ENCODE data around the gene TRPT1. TPM values are rescaled to one million over a fixed set of nuclear protein-coding genes. Genes with fewer than 3 reads are reported as not detected.
A peak's percentile ranks its signal among the peaks of the same experiment; 100 is the strongest.

TRPT1 gene
- total and polyA plus RNA-seq, 9 of the 15 experiments (the other 6 are each of a cell fraction or from before 2014, with no cell fraction given), result 4.6 to 41.7 (median 23.1) TPM

GRCh38 chr11:64207256-64208085 is 18.5 kb downstream of the TRPT1 start (continued):
- 0 out of 2 replicates have a peak, but pooled peaks have one; percentile 42 for TF ChIP-seq CREB5 (CRISPR knock-in tag; IDR thresholded peaks at IDR 0.05)
- peak; percentile 80 for TF ChIP-seq ATF3 (IDR thresholded peaks at IDR 0.05)
- no peak for TF ChIP-seq ATF3 (CRISPR knock-in tag; conservative IDR thresholded peaks at IDR 0.05)
- TF ChIP-seq SMARCC2 (IDR thresholded peaks at IDR 0.05; ENCODE audit: low read depth), result 0 out of 2 replicates have a peak, but pooled peaks have one; percentile 37
- TF ChIP-seq HCFC1 (IDR thresholded peaks at IDR 0.05; ENCODE audit: low read depth, low read length), result peak; percentile 10; the same call in 1 of the 2 replicates
- TF ChIP-seq HMGXB4 (CRISPR knock-in tag; IDR thresholded peaks at IDR 0.05), result no peak
- no peak for TF ChIP-seq POU5F1 (IDR thresholded peaks at IDR 0.05; ENCODE audit: borderline replicate concordance, low read depth, low read length, partially characterized antibody)
- TF ChIP-seq ZNF507 (tag; conservative IDR thresholded peaks at IDR 0.05), result no peak
- no peak for TF ChIP-seq SETDB1 (IDR thresholded peaks at IDR 0.05; ENCODE audit: low read length)
- TF ChIP-seq FIP1L1 (IDR thresholded peaks at IDR 0.05; ENCODE audit: low read depth, low read length, poor library complexity, severe bottlenecking), result no peak
- peak in 1 of 2 experiments; percentile 56 for TF ChIP-seq TBL1XR1 (IDR thresholded peaks at IDR 0.05; ENCODE audit: low read length in 2 of 2)
- peak; percentile 62 for TF ChIP-seq CBFA2T2 (conservative IDR thresholded peaks at IDR 0.05)
- TF ChIP-seq NKRF (IDR thresholded peaks at IDR 0.05; ENCODE audit: borderline replicate concordance), result peak; percentile 81
- TF ChIP-seq SAP30 (IDR thresholded peaks at IDR 0.05; ENCODE audit: borderline replicate concordance, insufficient read depth, low read depth, low read length, poor library complexity, severe bottlenecking), result no peak
- TF ChIP-seq HDAC2 (IDR thresholded peaks at IDR 0.05), result peak; percentile 82; the same call in 1 of the 2 replicates
- no peak for TF ChIP-seq RBM15 (IDR thresholded peaks at IDR 0.05; ENCODE audit: insufficient read depth, low read length)
- no peak for TF ChIP-seq MCM7 (IDR thresholded peaks at IDR 0.05)
- TF ChIP-seq SRSF9 (IDR thresholded peaks at IDR 0.05; ENCODE audit: borderline replicate concordance, low read depth, low read length), result no peak
- peak; percentile 29 to 46; a peak in 3 of 4 replicates for TF ChIP-seq NRF1 (conservative IDR thresholded peaks at IDR 0.05 in 1 of 2, IDR thresholded peaks at IDR 0.05 in 1 of 2)
- no peak for TF ChIP-seq RCOR1 (IDR thresholded peaks at IDR 0.05; ENCODE audit: borderline replicate concordance in 1 of 2, low read depth in 2 of 2, low read length in 2 of 2)
- peak; percentile 52 to 93; a peak in 2 of 4 replicates for TF ChIP-seq SIN3A (IDR thresholded peaks at IDR 0.05; ENCODE audit: borderline replicate concordance in 2 of 2, control insufficient read depth in 1 of 2, low read depth in 2 of 2, low read length in 2 of 2)
